ENCODE results near the gene GUCA1A.

- no peak for TF ChIP-seq ZNF274 (IDR thresholded peaks at IDR 0.05; ENCODE audit: low read depth, low read length)
- no peak for TF ChIP-seq YY1 (IDR thresholded peaks at IDR 0.05; ENCODE audit: insufficient read depth, insufficient read length)
- TF ChIP-seq SUZ12 (IDR thresholded peaks at IDR 0.05; ENCODE audit: extremely low read depth, insufficient read depth, insufficient read length): no peak
Observed at GRCh38 chr6:42124223-42124836, 48.8 kb upstream of the GUCA1A start.

All from NT2/D1 (cell line).